HL-60 (cell line): ENCODE measurements around the gene EFS.
"Not testable (repeated sequence)": the region's sequence is repeated elsewhere in the genome, so short reads cannot be mapped to it uniquely, and the experiment has no call there.

Experiments used
- DNase-seq, 2 experiments: peaks; one replicate each; pipeline ENCODE4 v3.0.0-alpha.2; 2010 to 2020; ENCODE audit warnings: low read depth in 1 of 2, low spot score in 1 of 2
- H3K27ac ChIP-seq: fragments of 250-450 bp; sonication (Bioruptor Pico); replicated peaks from 2 replicates; pipeline ENCODE4 v1.5.1; 2020; ENCODE audit warnings: mild to moderate bottlenecking, moderate library complexity
- H3K27me3 ChIP-seq: fragments of 250-450 bp; sonication (Bioruptor Pico); 2 replicates; pipeline ENCODE4 v1.5.1; 2021; ENCODE audit warnings: mild to moderate bottlenecking, moderate library complexity; ENCODE audit not compliant: insufficient read depth, poor library complexity, severe bottlenecking
- H3K4me3 ChIP-seq: replicated peaks from 2 replicates; pipeline ENCODE4 v1.5.1; 2011; ENCODE audit warnings: mild to moderate bottlenecking, control low read depth, low read length; ENCODE audit not compliant: insufficient read depth
- GABPA ChIP-seq: IDR thresholded peaks from 2 replicates; pipeline ENCODE4 v1.6.1; 2012; ENCODE audit warnings: low read depth
- POLR2AphosphoS5 ChIP-seq: IDR thresholded peaks from 2 replicates; pipeline ENCODE4 v1.6.1; 2012; ENCODE audit warnings: low read depth
- SPI1 ChIP-seq: IDR thresholded peaks from 2 replicates; pipeline ENCODE4 v1.6.1; 2012; ENCODE audit warnings: low read depth, mild to moderate bottlenecking, borderline replicate concordance
- TF ChIP-seq, protein P1 (sequence below): IDR thresholded peaks from 2 replicates; pipeline ENCODE4 v1.6.1; 2012; ENCODE audit warnings: low read depth; ENCODE audit not compliant: insufficient replicate concordance
- TF ChIP-seq, protein P2 (sequence below): IDR thresholded peaks from one replicate; pipeline ENCODE4 v1.5.1; 2011; ENCODE audit warnings: low read length, control low read depth, inconsistent platforms; ENCODE audit not compliant: insufficient read depth

The EFS gene

DNA sequence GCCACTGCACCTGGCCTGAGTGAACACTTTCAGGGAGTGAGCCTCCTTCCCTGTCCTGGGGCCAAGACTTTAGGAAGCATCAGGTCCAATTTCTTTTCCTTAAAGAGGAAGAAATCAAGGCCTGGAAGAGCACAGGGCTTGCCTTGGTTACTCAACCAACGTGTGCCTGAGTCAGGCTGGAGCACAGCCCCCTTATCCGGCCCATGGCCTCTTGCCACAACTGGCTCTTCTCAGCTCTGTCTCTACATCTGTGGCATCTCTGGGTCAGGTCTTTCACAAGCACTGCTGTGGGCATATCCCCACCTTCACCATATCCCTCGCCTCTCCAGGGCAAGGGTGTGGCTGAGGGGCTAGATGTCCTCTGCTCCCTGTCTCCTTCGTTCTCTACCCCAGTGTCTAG lies 36.3 kb upstream of the EFS start:
- Histone ChIP-seq H3K27ac (no peak overlapping the region), H3K27me3 (no peaks in the 10 kb centered on the region), H3K4me3 (no peak overlapping the region)
- peak in 1 of 2 experiments; percentile 29 for DNase-seq
- TF ChIP-seq, protein P1, sequence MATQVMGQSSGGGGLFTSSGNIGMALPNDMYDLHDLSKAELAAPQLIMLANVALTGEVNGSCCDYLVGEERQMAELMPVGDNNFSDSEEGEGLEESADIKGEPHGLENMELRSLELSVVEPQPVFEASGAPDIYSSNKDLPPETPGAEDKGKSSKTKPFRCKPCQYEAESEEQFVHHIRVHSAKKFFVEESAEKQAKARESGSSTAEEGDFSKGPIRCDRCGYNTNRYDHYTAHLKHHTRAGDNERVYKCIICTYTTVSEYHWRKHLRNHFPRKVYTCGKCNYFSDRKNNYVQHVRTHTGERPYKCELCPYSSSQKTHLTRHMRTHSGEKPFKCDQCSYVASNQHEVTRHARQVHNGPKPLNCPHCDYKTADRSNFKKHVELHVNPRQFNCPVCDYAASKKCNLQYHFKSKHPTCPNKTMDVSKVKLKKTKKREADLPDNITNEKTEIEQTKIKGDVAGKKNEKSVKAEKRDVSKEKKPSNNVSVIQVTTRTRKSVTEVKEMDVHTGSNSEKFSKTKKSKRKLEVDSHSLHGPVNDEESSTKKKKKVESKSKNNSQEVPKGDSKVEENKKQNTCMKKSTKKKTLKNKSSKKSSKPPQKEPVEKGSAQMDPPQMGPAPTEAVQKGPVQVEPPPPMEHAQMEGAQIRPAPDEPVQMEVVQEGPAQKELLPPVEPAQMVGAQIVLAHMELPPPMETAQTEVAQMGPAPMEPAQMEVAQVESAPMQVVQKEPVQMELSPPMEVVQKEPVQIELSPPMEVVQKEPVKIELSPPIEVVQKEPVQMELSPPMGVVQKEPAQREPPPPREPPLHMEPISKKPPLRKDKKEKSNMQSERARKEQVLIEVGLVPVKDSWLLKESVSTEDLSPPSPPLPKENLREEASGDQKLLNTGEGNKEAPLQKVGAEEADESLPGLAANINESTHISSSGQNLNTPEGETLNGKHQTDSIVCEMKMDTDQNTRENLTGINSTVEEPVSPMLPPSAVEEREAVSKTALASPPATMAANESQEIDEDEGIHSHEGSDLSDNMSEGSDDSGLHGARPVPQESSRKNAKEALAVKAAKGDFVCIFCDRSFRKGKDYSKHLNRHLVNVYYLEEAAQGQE = no peak
- TF ChIP-seq, protein P2, sequence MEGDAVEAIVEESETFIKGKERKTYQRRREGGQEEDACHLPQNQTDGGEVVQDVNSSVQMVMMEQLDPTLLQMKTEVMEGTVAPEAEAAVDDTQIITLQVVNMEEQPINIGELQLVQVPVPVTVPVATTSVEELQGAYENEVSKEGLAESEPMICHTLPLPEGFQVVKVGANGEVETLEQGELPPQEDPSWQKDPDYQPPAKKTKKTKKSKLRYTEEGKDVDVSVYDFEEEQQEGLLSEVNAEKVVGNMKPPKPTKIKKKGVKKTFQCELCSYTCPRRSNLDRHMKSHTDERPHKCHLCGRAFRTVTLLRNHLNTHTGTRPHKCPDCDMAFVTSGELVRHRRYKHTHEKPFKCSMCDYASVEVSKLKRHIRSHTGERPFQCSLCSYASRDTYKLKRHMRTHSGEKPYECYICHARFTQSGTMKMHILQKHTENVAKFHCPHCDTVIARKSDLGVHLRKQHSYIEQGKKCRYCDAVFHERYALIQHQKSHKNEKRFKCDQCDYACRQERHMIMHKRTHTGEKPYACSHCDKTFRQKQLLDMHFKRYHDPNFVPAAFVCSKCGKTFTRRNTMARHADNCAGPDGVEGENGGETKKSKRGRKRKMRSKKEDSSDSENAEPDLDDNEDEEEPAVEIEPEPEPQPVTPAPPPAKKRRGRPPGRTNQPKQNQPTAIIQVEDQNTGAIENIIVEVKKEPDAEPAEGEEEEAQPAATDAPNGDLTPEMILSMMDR = no peak
- TF ChIP-seq GABPA = no peak
- TF ChIP-seq POLR2AphosphoS5 = no peak
- no peak for TF ChIP-seq SPI1

DNA sequence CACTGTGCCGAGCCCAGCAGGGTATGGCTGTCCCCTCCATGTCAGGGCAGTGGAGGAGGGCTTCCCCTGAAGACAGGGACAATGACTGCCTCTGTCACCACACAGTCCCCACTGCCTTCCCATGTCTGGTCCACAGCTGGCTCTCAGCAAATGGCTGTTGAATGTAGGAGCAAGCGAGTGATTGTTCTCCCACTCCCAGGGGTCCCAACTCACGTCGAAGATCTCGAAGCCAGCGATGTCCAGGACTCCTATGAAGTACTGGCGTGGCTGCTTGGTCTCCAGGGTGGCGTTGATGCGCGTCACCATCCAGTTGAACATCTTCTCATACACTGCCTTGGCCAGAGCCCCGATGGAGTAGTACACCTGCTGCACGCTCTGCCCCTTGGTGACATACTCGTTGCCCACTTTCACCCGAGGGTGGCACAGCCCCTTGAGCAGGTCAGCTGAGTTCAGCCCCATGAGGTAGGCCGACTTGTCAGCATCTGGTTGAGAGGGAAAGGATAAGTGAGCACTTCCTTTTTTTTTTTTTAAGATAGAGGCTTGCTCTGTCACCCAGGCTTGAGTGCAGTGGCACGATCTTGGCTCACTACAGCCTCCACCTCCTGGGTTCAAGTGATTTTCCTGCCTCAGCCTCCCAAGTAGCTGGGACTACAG lies 35.7 kb upstream of the EFS start:
- DNase-seq = peak in 1 of 2 experiments; percentile 6
- not testable (repeated sequence) for H3K27me3 ChIP-seq, H3K27ac ChIP-seq, H3K4me3 ChIP-seq
- peak; percentile 87 for TF ChIP-seq SPI1

DNA sequence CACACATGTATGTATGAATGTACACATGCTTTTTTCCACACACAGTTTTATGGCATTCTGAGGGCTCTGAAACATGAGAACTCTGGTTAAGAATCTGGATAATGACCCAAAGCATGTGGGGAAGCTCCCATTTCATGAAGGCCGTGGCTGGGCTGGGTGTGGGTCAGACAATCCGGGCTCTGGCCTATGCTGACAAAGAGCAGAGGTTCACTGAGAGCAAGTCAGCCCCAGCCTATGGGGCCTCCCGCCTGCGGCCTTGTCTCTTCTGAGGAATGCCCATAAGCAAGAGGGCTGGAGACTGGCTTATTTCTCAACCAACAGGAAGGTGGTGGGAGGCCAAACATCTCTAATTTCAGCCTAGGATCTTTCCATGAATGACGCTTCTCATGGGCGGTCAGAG lies 34.6 kb upstream of the EFS start:
- TF ChIP-seq GABPA = no peak
- Histone ChIP-seq H3K4me3 (no peak overlapping the region), H3K27me3 (no peaks in the 10 kb centered on the region), H3K27ac (no peak overlapping the region)
- no peak for DNase-seq

DNA sequence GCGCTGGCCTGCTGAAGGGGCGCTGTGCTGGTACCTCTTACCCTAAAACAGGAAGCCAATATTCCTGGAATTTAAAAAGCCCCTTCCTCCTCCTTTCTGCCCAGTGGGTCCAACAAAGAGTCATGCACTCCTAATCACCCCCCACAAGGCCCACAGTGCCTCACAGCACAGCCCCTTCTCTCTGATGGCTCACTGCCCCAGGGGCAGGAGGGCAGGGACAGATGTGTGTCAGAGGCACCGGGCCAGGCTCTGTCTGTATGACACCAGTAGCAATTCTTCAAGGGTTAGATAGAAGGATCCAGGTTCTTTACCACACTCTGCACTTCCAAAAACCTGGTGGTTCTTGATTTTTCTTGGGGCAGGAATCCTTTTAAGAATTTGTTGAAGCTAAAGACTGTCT lies 34.2 kb upstream of the EFS start:
- no peak for DNase-seq
- TF ChIP-seq SPI1 (no peak), POLR2AphosphoS5 (no peak), GABPA (no peak)
- TF ChIP-seq, protein P1 = no peak
- TF ChIP-seq, protein P2 = no peak
- Histone ChIP-seq H3K4me3 (no peak overlapping the region), H3K27ac (no peak overlapping the region), H3K27me3 (no peaks in the 10 kb centered on the region)

DNA sequence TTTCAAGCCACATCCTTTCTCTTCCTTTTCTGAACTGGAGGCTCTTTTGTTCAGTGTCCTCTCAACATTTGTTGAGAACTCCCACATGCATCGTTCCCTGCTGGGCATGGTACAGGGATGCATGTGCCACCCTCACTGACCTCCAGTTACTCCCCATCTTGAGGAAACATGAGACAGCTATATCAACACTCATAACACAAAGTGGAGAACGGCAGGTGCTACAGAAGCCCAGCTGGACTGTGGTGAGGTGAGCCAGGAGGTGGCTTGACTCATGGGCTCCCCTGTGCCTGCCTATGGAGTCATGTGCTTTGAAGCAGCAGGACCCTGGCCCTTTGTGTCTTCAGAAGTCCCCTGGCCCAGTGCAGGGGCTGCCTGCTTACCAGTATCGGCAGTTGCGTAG lies 33.4 kb upstream of the EFS start:
- no peak for TF ChIP-seq POLR2AphosphoS5
- TF ChIP-seq SPI1 = no peak
- TF ChIP-seq GABPA = no peak
- TF ChIP-seq, protein P2 = no peak
- TF ChIP-seq, protein P1 = no peak
- Histone ChIP-seq H3K27ac (no peak overlapping the region), H3K27me3 (no peaks in the 10 kb centered on the region), H3K4me3 (no peak overlapping the region)
- DNase-seq = no peak
